Natural killer cell (primary cell): ENCODE data around the gene TMEM203. TPM values are rescaled to one million over a fixed set of nuclear protein-coding genes. Genes with fewer than 3 reads are reported as not detected.
A peak's percentile ranks its signal among the peaks of the same experiment; 100 is the strongest.
"Not testable (repeated sequence)": the region's sequence is repeated elsewhere in the genome, so short reads cannot be mapped to it uniquely, and the experiment has no call there.

ENCODE experiments used
- ATAC-seq, 3 donors: fragments of 150-1000 bp in 2 of 3; fragments of 200-7000 bp in 1 of 3; cut with Tn5 transposase; 1 replicate in 1 of 3; 2 replicates in 2 of 3; pipeline ENCODE4 v1.10.0; 2021; ENCODE audit warnings: mild to moderate bottlenecking in 2 of 3, moderate library complexity in 2 of 3
- DNase-seq, 2 donors: peaks; one replicate each; pipeline versions ENCODE4 v3.0.0 to v3.0.0-alpha.2; 2013 to 2021; ENCODE audit warnings: mixed read lengths in 1 of 2
- H3K27ac ChIP-seq: one replicate; pipeline ENCODE4 v1.5.1; 2013; ENCODE audit warnings: mild to moderate bottlenecking, low read length
- H3K27me3 ChIP-seq: one replicate; pipeline ENCODE4 v1.6.1; 2013; ENCODE audit warnings: low read length; ENCODE audit not compliant: control insufficient read depth, insufficient read depth
- H3K36me3 ChIP-seq: one replicate; pipeline ENCODE4 v1.6.1; 2013; ENCODE audit warnings: low read length; ENCODE audit not compliant: control insufficient read depth, insufficient read depth
- H3K4me1 ChIP-seq: one replicate; pipeline ENCODE4 v1.6.1; 2013; ENCODE audit warnings: low read length; ENCODE audit not compliant: control insufficient read depth, insufficient read depth
- H3K4me3 ChIP-seq: one replicate; pipeline ENCODE4 v1.5.1; 2013; ENCODE audit warnings: low read length
- H3K9me3 ChIP-seq: one replicate; pipeline ENCODE4 v1.6.1; 2013; ENCODE audit warnings: low read length; ENCODE audit not compliant: control insufficient read depth, insufficient read depth
- H3K27ac Mint-ChIP-seq, 2 donors: one replicate each; pipeline ENCODE4 v1.8.0; 2022; ENCODE audit warnings: mild to moderate bottlenecking in 2 of 2, mixed read lengths in 2 of 2, moderate library complexity in 1 of 2
- H3K27me3 Mint-ChIP-seq, 2 donors: one replicate each; pipeline ENCODE4 v1.8.0; 2022; ENCODE audit warnings: low read depth in 2 of 2, mixed read lengths in 2 of 2
- H3K36me3 Mint-ChIP-seq: one replicate; pipeline ENCODE4 v1.8.0; 2022; ENCODE audit warnings: mixed read lengths
- H3K4me1 Mint-ChIP-seq, 2 donors: one replicate each; pipeline ENCODE4 v1.8.0; 2022; ENCODE audit warnings: mixed read lengths in 2 of 2
- H3K4me3 Mint-ChIP-seq: one replicate; pipeline ENCODE4 v1.8.0; 2022; ENCODE audit warnings: mild to moderate bottlenecking, moderate library complexity, mixed read lengths
- H3K9me3 Mint-ChIP-seq, 2 donors: one replicate each; pipeline ENCODE4 v1.8.0; 2022; ENCODE audit warnings: mixed read lengths in 2 of 2
- WGBS: methylation state at CpG from one replicate; pipeline ENCODE4 v1.1.7; 2013; ENCODE audit warnings: missing lambda C conversion rate; ENCODE audit not compliant: insufficient coverage; 5-methylcytosine and 5-hydroxymethylcytosine counted together
- intact Hi-C: fragments of 100-400 bp; cut with micrococcal nuclease; formaldehyde crosslinking; loops from one replicate; pipeline ENCODE4 v1.14.2; 2022
- total RNA-seq, 4 donors: library from RNA; stranded (reverse); fragments of 120-200 nt in 1 of 4; gene quantifications; one replicate each; pipeline versions ENCODE4 v1.2.3 to v1.2.4, GENCODE V29; 2013 to 2022
- TF ChIP-seq, protein P1 (sequence below): fragments of 200-600 bp; IDR thresholded peaks from one replicate; pipeline ENCODE4 v1.8.0; 2022; ENCODE audit warnings: antibody characterized with exemption

TMEM203 gene
- total RNA-seq, 3 donors from 2014 or later (not counting 1 experiment from before 2014, with no cell fraction given): 22.1 to 30.5 (median 27.1) TPM

DNA sequence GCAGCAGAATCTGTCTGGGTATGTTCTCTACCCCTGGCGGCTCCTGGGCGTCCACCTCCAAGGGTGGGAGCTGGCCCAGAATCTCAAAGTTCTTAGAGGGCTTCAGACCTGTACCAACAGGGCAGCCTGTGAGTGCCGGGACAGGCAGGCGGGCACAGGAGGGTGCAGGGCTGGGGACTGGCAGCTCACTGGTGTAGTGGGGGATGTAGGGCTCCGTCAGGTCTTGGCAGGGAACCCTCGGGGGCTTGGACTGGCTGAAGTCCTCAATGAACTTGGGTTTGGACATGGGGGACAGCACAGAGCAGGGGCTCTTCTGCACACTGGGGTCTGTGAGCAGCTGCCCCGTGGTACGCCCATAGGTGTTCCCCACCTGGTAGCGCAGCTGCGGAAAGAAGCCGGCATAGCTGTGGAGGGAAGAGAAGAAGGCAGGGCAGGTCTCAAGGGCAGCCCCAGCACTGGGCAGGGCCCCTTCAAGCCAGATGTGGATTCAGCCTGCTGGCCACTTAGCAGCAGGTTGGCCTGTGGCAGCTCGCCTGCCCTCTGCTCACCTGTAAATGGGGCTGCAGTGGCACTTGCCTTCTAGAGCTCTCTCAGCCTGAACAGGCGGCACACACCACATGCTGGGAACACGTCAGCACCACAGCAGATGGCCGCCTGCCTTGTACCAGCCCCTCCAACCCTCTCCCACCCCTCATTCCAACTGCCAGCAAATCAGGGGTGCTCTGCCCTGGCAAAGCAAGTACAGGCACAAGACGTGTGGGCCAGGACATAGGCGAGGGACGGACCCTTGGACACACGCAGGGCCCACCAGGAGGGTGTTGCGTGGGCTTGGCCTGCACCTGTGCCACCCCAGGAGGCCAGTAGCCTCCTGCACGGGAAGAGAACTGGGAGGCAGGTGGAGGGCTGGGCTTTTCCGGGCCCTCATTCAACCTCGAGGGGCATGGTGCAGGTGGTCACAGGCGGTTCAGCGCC is 40.3 kb upstream of the TMEM203 start:
- Mint-ChIP-seq H3K36me3 (no peaks in the 10 kb centered on the region), H3K9me3 (no peaks in the 10 kb centered on the region), H3K4me1 (peaks cover 19 to 23% of the 10 kb centered on the region in 2 donors), H3K27ac (no peak overlapping the region), H3K27me3 (peaks cover 0 to 4% of the 10 kb centered on the region in 2 donors), H3K4me3 (no peak overlapping the region)
- ATAC-seq: no peak
- H3K36me3 ChIP-seq: peaks cover 17% of the 10 kb centered on the region
- no peaks in the 10 kb centered on the region for H3K9me3 ChIP-seq
- DNase-seq: no peak
- intact Hi-C loops: no loop called here
- TF ChIP-seq, protein P1, sequence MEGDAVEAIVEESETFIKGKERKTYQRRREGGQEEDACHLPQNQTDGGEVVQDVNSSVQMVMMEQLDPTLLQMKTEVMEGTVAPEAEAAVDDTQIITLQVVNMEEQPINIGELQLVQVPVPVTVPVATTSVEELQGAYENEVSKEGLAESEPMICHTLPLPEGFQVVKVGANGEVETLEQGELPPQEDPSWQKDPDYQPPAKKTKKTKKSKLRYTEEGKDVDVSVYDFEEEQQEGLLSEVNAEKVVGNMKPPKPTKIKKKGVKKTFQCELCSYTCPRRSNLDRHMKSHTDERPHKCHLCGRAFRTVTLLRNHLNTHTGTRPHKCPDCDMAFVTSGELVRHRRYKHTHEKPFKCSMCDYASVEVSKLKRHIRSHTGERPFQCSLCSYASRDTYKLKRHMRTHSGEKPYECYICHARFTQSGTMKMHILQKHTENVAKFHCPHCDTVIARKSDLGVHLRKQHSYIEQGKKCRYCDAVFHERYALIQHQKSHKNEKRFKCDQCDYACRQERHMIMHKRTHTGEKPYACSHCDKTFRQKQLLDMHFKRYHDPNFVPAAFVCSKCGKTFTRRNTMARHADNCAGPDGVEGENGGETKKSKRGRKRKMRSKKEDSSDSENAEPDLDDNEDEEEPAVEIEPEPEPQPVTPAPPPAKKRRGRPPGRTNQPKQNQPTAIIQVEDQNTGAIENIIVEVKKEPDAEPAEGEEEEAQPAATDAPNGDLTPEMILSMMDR: no peak
- no peaks in the 10 kb centered on the region for H3K27me3 ChIP-seq
- H3K27ac ChIP-seq: no peak overlapping the region
- H3K4me1 ChIP-seq: peaks cover 14% of the 10 kb centered on the region
- no peak overlapping the region for H3K4me3 ChIP-seq
- 93% methylated on average over 25 of the region's 25 CpGs for WGBS

- H3K4me1 Mint-ChIP-seq: peaks cover 19 to 25% of the 10 kb centered on the region in 2 donors
- peak overlapping the region in 1 of 2 donors; percentile 54 for H3K27ac Mint-ChIP-seq
- no peaks in the 10 kb centered on the region for H3K27me3 ChIP-seq
- no peak for ATAC-seq
- H3K36me3 Mint-ChIP-seq: no peaks in the 10 kb centered on the region
- no peaks in the 10 kb centered on the region for H3K9me3 Mint-ChIP-seq
- H3K9me3 ChIP-seq: no peaks in the 10 kb centered on the region
- H3K27ac ChIP-seq: no peak overlapping the region
- intact Hi-C loops: loop anchor here (5.0 kb wide), 2 partner anchors 42 to 452 kb away; partner anchors contain the start of genes TMEM141 and TPRN
- WGBS: 93% methylated on average over 36 of the region's 36 CpGs
- no peak overlapping the region for H3K4me3 ChIP-seq
- DNase-seq: no peak
- H3K4me3 Mint-ChIP-seq: no peak overlapping the region
- peaks cover 17% of the 10 kb centered on the region for H3K36me3 ChIP-seq
- TF ChIP-seq, protein P1: no peak
- H3K27me3 Mint-ChIP-seq: peaks cover 0 to 4% of the 10 kb centered on the region in 2 donors
- peaks cover 18% of the 10 kb centered on the region for H3K4me1 ChIP-seq
Observed at GRCh38 chr9:137244486-137245449, 39.3 kb upstream of the TMEM203 start.

- intact Hi-C loops: loop anchor here (5.0 kb wide), 2 partner anchors 42 to 452 kb away; partner anchors contain the start of genes TMEM141 and TPRN
- TF ChIP-seq, protein P1: no peak
- peaks cover 27% of the 10 kb centered on the region for H3K4me1 ChIP-seq
- ATAC-seq (no peak), DNase-seq (no peak)
- 86% methylated on average over 15 of the region's 15 CpGs for WGBS
- H3K27ac ChIP-seq: no peak overlapping the region
- Mint-ChIP-seq H3K4me3 (no peak overlapping the region), H3K27ac (peak overlapping the region in 1 of 2 donors; percentile 54), H3K27me3 (peaks cover 0 to 4% of the 10 kb centered on the region in 2 donors), H3K9me3 (no peaks in the 10 kb centered on the region), H3K36me3 (no peaks in the 10 kb centered on the region), H3K4me1 (peaks cover 19 to 29% of the 10 kb centered on the region in 2 donors)
- H3K9me3 ChIP-seq: no peaks in the 10 kb centered on the region
- no peaks in the 10 kb centered on the region for H3K27me3 ChIP-seq
- no peak overlapping the region for H3K4me3 ChIP-seq
- H3K36me3 ChIP-seq: peaks cover 17% of the 10 kb centered on the region
Observed at GRCh38 chr9:137243626-137244485, 38.4 kb upstream of the TMEM203 start.

DNA sequence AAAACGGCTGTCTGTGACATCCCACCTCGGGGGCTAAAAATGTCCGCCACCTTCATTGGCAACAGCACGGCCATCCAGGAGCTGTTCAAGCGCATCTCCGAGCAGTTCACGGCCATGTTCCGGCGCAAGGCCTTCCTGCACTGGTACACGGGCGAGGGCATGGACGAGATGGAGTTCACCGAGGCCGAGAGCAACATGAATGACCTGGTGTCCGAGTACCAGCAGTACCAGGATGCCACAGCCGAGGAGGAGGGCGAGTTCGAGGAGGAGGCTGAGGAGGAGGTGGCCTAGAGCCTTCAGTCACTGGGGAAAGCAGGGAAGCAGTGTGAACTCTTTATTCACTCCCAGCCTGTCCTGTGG is 37.8 kb upstream of the TMEM203 start:
- H3K4me3 ChIP-seq, H3K27me3 ChIP-seq, H3K27ac Mint-ChIP-seq, DNase-seq, H3K36me3 Mint-ChIP-seq, H3K27me3 Mint-ChIP-seq, H3K4me3 Mint-ChIP-seq, ATAC-seq, H3K27ac ChIP-seq, H3K9me3 ChIP-seq, H3K9me3 Mint-ChIP-seq: not testable (repeated sequence)
- WGBS: 95% methylated on average over 17 of the region's 18 CpGs
- intact Hi-C loops: loop anchor here (5.0 kb wide), 2 partner anchors 41 to 451 kb away; partner anchors contain the start of genes TMEM141 and TPRN
- peaks cover 33% of the 10 kb centered on the region for H3K4me1 ChIP-seq
- H3K4me1 Mint-ChIP-seq: peaks cover 19 to 30% of the 10 kb centered on the region in 2 donors
- peaks cover 17% of the 10 kb centered on the region for H3K36me3 ChIP-seq
